GM21528 (cell line): Measurements from ENCODE around the gene TIMD4.
A peak's percentile ranks its signal among the peaks of the same experiment; 100 is the strongest.
"Not testable (repeated sequence)": the region's sequence is repeated elsewhere in the genome, so short reads cannot be mapped to it uniquely, and the experiment has no call there.

Experiments
- ATAC-seq: cut with Tn5 transposase; IDR thresholded peaks from one replicate; pipeline ENCODE4 v1.9.1; 2021; ENCODE audit warnings: mild to moderate bottlenecking, moderate library complexity; ENCODE audit not compliant: unreplicated experiment, low FRiP score

The TIMD4 gene

DNA sequence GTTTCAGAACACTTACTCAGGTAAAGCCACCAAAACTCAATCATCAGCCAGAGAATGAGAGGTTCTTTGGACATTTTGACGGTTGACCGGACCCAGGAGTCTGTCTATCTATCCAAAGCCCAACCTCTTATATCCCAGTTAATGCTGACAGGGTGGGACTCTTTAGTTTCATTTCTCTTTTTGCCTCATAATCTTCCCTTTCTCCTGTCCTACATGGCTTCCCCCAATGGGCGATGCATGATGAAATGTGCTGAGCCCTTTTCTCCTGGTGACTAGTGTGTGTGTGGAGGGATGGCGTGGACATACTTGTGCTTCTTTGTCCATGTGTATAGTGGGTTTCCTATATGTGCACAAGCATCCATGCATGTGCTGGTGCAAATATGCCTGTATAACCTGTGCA lies at the start of gene TIMD4:
Gene TIMD4 (minus strand): TSS at position 102 of the 400 bp plus-strand sequence. CDS start 28 bp downstream, at position 74.
- no peak for ATAC-seq

DNA sequence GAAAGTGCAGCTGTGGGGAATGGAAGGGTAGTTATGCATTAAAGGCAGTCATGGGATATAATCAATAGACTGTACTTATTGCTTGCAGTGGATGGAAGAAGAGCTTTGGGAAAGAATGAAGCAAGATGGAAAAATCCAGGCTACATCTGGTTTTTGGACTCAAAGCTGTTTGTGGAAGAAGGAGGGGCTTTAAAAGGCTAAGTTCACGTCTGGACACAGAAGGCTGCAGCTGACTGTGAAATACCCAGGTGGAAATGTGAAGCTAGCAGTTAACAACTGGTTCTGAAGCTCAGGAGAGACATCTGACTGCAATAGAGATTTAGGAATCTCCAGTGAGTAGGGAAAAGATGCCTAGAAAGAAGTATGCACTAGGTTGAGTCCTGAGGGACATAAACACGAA lies 43.2 kb upstream of the TIMD4 start:
- ATAC-seq: no peak

GRCh38 chr5:157004893-157005551 lies 42.0 kb upstream of the TIMD4 start:
- peak; percentile 57 for ATAC-seq

DNA sequence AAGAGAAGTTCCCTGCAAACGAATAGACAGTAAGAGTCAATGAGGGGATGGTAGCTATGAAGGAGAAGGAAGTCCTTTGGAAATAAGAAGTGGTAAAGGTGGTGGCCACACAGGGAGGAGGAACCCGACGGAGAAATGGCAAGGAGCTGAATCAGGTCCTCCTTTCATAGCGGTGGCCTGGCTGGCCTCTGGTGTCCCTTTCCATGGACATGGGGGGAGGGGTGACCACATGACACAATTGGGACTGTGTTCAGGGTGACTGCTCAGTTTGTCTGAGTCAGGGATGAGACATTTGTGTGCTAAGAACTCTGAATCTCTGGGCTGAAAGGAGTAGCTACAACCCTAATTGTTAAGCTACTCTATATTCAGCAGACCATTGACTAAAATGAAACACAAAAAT lies 28.7 kb upstream of the TIMD4 start:
- no peak for ATAC-seq

- ATAC-seq: no peak
Observed at GRCh38 chr5:156984064-156984463, 21.0 kb upstream of the TIMD4 start.

- ATAC-seq: no peak
Observed at GRCh38 chr5:156981481-156981880, 18.5 kb upstream of the TIMD4 start.

- no peak for ATAC-seq
Observed at GRCh38 chr5:156974328-156974727, 11.3 kb upstream of the TIMD4 start.

- ATAC-seq: no peak
Observed at GRCh38 chr5:156971848-156972525, 9.0 kb upstream of the TIMD4 start.

DNA sequence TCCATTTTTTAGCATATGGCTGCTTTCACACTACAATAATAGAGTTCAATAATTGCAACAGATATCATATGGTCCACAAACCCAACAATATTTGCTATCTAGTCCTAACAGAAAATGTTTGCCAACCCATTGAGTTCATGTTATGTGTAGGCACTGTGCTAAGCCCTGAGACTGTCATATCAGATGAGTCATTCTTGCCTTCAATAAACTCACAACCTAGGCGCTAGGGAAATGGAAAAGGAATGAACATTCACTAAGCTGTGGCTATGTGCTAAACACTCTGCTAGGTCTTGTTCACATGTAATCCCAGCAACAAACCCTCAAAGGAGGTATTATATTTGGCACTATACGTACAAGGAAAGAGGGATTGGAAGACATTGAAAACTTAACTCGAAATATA lies 8.4 kb upstream of the TIMD4 start:
- no peak for ATAC-seq

- not testable (repeated sequence) for ATAC-seq
Observed at GRCh38 chr5:156967386-156967785, 4.4 kb upstream of the TIMD4 start.

- no peak for ATAC-seq
Observed at GRCh38 chr5:156956321-156956720, 6.7 kb downstream of the TIMD4 start.

DNA sequence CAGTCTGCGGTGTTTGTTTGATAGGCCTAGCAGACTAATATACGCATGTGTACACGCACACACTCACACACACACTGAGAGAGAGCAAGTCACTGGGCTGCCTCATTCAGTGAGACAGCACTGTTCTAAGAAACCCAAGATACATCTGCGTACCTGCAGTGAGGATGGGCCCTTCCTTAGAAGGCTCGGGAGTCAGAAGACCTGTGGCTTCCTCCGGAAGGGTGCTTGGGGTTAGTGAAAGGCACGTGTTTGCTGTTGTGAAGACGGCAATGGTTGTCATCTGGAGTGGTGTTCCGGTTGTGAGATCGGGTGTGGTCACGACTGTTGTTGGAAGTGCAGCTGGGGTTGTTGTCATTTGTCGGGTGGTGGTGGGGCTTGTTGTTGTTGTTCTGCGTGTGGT lies 11.7 kb downstream of the TIMD4 start:
- ATAC-seq: no peak

DNA sequence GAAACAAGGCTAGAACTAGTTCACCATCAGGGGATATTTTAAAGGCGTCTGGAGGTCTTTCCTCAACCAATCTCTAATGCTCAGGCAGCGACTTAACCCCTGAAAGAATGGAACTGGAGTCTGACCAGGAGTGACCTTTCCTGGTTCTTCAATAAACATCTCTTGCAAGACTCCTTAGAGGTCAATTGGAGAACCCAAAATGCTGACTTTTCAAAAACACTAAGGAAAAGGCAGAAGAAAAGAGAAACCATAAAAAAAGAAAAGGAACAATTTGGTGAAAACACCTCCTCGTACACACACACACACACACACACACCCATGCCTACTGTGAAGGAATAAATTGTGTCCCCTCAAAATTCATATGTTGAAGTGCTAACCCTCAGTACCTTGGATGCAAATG lies 12.3 kb downstream of the TIMD4 start:
- no peak for ATAC-seq

DNA sequence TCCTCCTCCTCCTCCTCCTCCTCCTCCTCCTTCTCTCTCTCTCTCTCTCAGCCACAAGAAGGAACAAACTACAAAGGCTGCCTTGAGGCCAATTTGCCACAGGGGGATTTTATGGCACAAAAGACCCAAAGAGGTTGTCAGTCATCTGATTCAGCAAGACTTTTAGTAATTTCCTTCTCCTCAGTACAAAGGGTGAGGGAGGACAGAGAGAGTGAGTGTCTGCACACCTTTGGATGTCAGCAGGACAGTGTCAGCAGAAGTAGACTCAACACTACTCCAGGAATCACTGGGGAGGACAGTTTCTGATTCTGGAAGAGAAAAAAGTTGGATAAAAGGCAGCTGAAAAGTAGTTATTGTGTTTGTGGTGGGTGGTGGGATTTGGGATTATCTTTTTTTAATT lies 13.6 kb downstream of the TIMD4 start:
- no peak for ATAC-seq

DNA sequence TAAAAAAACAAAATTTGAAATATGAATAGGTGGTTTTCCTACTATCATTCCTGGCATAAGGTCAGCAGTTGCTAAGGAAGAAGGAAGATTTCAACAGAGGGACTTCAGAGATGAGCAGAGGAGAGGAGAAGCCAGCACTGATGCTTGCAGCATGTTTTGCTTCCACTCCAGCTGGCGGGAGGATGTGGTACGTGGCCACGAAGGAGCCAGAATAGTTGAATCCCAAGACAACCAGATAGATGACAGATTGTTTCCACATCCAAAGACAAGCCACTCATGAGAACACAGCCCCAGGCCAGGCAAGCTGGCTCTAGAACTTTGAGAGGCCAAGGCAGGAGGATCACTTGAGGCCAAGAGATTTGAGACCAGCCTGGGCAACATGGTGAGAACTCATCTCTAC lies 15.1 kb downstream of the TIMD4 start:
- ATAC-seq: no peak

DNA sequence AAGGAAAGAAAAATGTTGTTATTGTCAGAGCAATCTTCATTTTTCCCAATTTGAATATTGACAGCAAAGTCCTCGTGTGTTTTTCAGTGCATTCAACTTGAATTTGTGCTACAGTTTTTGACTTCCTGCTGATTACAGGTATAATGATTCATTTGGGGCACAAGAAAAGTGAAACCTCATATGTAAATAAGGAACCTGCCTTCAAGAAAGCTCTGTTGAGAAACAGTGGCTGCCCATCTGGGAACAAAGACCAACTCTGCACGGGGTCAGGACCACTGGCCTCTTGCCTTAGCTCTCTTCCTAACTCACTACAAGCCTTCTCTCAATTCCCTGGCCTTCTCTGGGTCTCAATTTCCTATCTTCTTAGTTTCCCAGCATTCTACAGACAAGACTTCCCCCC lies 21.0 kb downstream of the TIMD4 start:
- peak; percentile 98 for ATAC-seq

DNA sequence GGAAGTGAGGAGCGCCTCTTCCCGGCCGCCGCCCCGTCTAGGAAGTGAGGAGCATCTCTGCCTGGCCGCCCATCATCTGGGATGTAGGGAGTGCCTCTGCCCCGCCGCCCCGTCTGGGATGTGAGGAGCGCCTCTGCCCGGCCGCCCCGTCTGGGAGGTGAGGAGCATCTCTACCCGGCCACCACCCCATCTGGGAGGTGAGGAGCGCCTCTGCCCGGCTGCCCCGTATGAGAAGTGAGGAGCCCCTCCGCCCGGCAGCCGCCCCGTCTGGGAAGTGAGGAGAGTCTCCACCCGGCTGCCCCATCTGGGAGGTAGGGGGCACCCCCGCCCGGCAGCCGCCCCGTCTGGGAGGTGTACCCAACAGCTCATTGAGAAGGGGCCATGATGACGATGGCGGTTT lies 22.6 kb downstream of the TIMD4 start:
- not testable (repeated sequence) for ATAC-seq

- no peak for ATAC-seq
Observed at GRCh38 chr5:156936972-156937371, 26.1 kb downstream of the TIMD4 start.

DNA sequence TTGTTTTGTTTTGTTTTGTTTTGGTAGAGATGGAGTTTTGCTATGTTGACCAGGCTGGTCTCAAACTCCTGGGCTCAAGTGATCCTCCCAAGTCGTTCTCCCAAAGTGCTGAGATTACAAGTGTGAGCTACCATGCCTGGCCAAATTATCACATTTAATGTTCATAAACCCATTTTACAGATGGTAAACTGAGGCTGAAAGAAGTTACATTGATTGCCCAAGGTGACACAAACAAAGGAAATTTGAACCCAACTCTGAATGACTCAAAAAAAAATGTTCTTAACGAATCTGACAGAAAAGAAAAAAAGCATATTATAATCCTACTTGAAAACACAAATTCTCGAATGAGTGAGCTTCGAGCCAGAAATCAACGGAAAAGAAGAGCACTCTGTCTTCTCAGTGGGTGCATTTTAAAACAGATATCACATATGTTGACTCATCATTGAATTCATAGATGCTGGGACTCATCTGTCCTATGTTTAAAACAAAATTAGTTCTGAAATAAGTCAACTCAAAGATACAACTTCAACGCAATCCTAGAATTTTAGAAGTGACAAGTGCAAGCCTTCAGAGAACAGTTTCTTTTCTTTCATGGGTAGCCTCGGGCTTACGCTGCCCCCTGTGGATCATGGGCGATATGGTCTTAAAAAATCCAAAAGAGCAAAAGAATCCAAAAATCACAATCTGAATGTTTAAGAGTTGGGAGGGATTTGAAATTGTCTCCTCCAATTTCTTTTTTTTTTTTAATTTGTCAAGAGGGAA lies 28.4 kb downstream of the TIMD4 start:
- ATAC-seq: no peak

- no peak for ATAC-seq
Observed at GRCh38 chr5:156929366-156929948, 33.6 kb downstream of the TIMD4 start.

- no peak for ATAC-seq
Observed at GRCh38 chr5:156927545-156927944, 35.5 kb downstream of the TIMD4 start.
